Panc1 (cell line): ENCODE results near the gene ABHD16B. TPM values are rescaled to one million over a fixed set of nuclear protein-coding genes. Genes with fewer than 3 reads are reported as not detected.
A peak's percentile ranks its signal among the peaks of the same experiment; 100 is the strongest.
"Not testable (repeated sequence)": the region's sequence is repeated elsewhere in the genome, so short reads cannot be mapped to it uniquely, and the experiment has no call there.

Experiments used
- ATAC-seq: fragments of 200-7000 bp; cut with Tn5 transposase; 2 replicates; pipeline ENCODE4 v1.9.1; 2020; ENCODE audit warnings: mild to moderate bottlenecking, moderate library complexity
- BruUV-seq: library from RNA; stranded (reverse); fragments of 400-500 nt; replicated peaks from 2 replicates; lab custom pipeline; 2021; lab: Mats Ljungman, UMichigan
- CTCF ChIA-PET: fragments of 300-600 bp; sonication (Branson Sonifier 250); formaldehyde crosslinking; loops from one replicate; lab custom pipeline; 2022; ENCODE audit warnings: antibody characterized with exemption; lab: Charles Lee
- POLR2A ChIA-PET: fragments of 300-600 bp; sonication (Branson Sonifier 250); formaldehyde crosslinking; loops from one replicate; lab custom pipeline; 2022; ENCODE audit warnings: antibody characterized with exemption; lab: Charles Lee
- DNase-seq: peaks from one replicate; pipeline ENCODE4 v3.0.0-alpha.2; 2010; ENCODE audit warnings: low read depth, low spot score
- H3K27ac ChIP-seq: 2 replicates; pipeline ENCODE4 v1.5.1; 2011; ENCODE audit warnings: mild to moderate bottlenecking, low read length, inconsistent platforms
- H3K27me3 ChIP-seq: fragments of 200-500 bp; sonication (Bioruptor generic); 2 replicates; pipeline ENCODE4 v1.6.0; 2014; ENCODE audit warnings: low read length, inconsistent platforms; ENCODE audit not compliant: control insufficient read depth, insufficient read depth
- H3K36me3 ChIP-seq: fragments of 200-500 bp; sonication (Bioruptor generic); 2 replicates; pipeline ENCODE4 v1.5.1; 2014; ENCODE audit warnings: inconsistent platforms, mild to moderate bottlenecking, low read length, moderate library complexity; ENCODE audit not compliant: control insufficient read depth, insufficient read depth
- H3K4me1 ChIP-seq: 2 replicates; pipeline ENCODE4 v1.5.1; 2011; ENCODE audit warnings: inconsistent platforms, mild to moderate bottlenecking, low read length, moderate library complexity; ENCODE audit not compliant: control insufficient read depth, insufficient read depth
- H3K4me3 ChIP-seq, 2 experiments: 2 replicates each; pipeline ENCODE4 v1.5.1; 2011 to 2012; ENCODE audit warnings: low read depth in 2 of 2, low read length in 2 of 2, mild to moderate bottlenecking in 2 of 2, inconsistent platforms in 1 of 2, moderate library complexity in 1 of 2
- H3K9me3 ChIP-seq: fragments of 200-500 bp; sonication (Bioruptor generic); 2 replicates; pipeline ENCODE4 v1.5.1; 2014; ENCODE audit warnings: low read depth, mild to moderate bottlenecking, inconsistent platforms, low read length, moderate library complexity; ENCODE audit not compliant: control insufficient read depth, insufficient read depth
- CTCF ChIP-seq: fragments of 450-650 bp; IDR thresholded peaks from 2 replicates; pipeline ENCODE4 v1.5.1; 2017; ENCODE audit warnings: mild to moderate bottlenecking
- POLR2AphosphoS5 ChIP-seq: IDR thresholded peaks from 2 replicates; pipeline ENCODE4 v1.6.1; 2012; ENCODE audit warnings: mild to moderate bottlenecking, low read depth, low read length, moderate library complexity
- REST ChIP-seq, 2 experiments: IDR thresholded peaks; 2 replicates each; pipeline ENCODE4 v1.6.1; 2011 to 2012; ENCODE audit warnings: low read depth in 2 of 2, control low read depth in 1 of 2, low read length in 1 of 2, mild to moderate bottlenecking in 1 of 2, moderate library complexity in 1 of 2; ENCODE audit not compliant: insufficient read depth in 1 of 2
- SIN3A ChIP-seq: IDR thresholded peaks from 2 replicates; pipeline ENCODE4 v1.6.1; 2012; ENCODE audit warnings: low read depth, mild to moderate bottlenecking, low read length, moderate library complexity, borderline replicate concordance; ENCODE audit not compliant: insufficient read depth
- TCF7L2 ChIP-seq: IDR thresholded peaks from 2 replicates; pipeline ENCODE4 v1.6.1; 2011; ENCODE audit warnings: mild to moderate bottlenecking, low read depth, low read length, inconsistent platforms
- in situ Hi-C: cut with HindIII; loops from 2 replicates; pipeline ENCODE4 v1.10.0; 2016; ENCODE audit warnings: low sequenced_read_pairs, low pct_unique_long_range_greater_than_20kb
- intact Hi-C: fragments of 100-400 bp; cut with micrococcal nuclease; formaldehyde crosslinking; loops from one replicate; pipeline ENCODE4 v1.10.0; 2022; ENCODE audit not compliant: unreplicated experiment
- total RNA-seq: library from RNA; stranded (reverse); gene quantifications from one replicate; pipeline ENCODE4 v1.2.1, GENCODE V29; 2021; ENCODE audit not compliant: unreplicated experiment

The ABHD16B gene
- total RNA-seq, 1 experiment from 2014 or later: not detected

GRCh38 chr20:63868264-63868663 lies 7.0 kb downstream of the ABHD16B start:
- BruUV-seq: TSS peak; percentile 54
- no peak overlapping the region for H3K4me3 ChIP-seq
- peaks cover 3% of the 10 kb centered on the region; the same call in 1 of the 2 replicates for H3K36me3 ChIP-seq

DNA sequence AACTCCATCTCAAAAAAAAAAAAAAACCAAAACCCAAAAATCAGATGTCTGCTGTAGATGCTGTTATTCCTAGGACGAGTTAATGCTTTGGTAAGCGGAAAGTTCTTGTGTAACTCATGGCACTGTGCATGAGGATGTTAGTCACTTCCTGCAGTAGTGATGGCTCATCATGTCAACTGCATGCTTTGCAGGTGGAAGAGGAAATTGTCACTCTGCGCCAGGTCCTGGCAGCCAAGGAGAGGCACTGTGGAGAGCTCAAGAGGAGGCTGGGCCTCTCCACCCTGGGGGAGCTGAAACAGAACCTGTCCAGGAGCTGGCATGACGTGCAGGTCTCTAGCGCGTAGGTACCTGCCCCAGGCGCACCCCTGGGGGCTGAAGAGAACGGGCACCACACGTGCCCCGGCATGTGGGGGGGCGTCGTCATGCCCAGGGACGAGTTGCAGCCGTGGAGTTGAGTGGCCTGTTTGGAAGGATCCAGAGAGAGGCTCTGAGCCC lies 12.2 kb downstream of the ABHD16B start:
- peak; percentile 77 for DNase-seq
- H3K9me3 ChIP-seq: no peaks in the 10 kb centered on the region
- no peak overlapping the region for H3K4me3 ChIP-seq
- CTCF ChIA-PET: no interaction called here
- intact Hi-C loops (no loop called here), in situ Hi-C loops (no loop called here)
- H3K27me3 ChIP-seq: no peaks in the 10 kb centered on the region
- POLR2A ChIA-PET: no interaction called here
- H3K27ac ChIP-seq: no peak overlapping the region
- no peak for TF ChIP-seq TCF7L2
- no peak for TF ChIP-seq REST (IDR thresholded peaks at IDR 0.05; ENCODE audit: insufficient read depth in 1 of 2, low read depth in 2 of 2, low read length in 1 of 2)
- H3K36me3 ChIP-seq: peaks cover 10% of the 10 kb centered on the region
- ATAC-seq: peak; percentile 64; the same call in 1 of the 2 replicates
- no peaks in the 10 kb centered on the region for H3K4me1 ChIP-seq
- BruUV-seq: TSS peak; percentile 66

More at GRCh38 chr20:63868264-63868663, 7.0 kb downstream of the ABHD16B start:
- Histone ChIP-seq H3K27ac (no peak overlapping the region), H3K9me3 (no peaks in the 10 kb centered on the region), H3K4me1 (peaks cover 6% of the 10 kb centered on the region; the same call in 1 of the 2 replicates), H3K27me3 (no peaks in the 10 kb centered on the region)
- POLR2A ChIA-PET: interaction anchor here (0.6 kb wide), 1 partner anchor 116 kb away, joined by 4 read pairs; no protein-coding TSS in a partner anchor
- DNase-seq (no peak), ATAC-seq (no peak)
- CTCF ChIA-PET: no interaction called here
- TF ChIP-seq REST (IDR thresholded peaks at IDR 0.05; ENCODE audit: insufficient read depth in 1 of 2, low read depth in 2 of 2, low read length in 1 of 2) (no peak), POLR2AphosphoS5 (no peak), CTCF (no peak), SIN3A (no peak), TCF7L2 (no peak)
- in situ Hi-C loops: no loop called here
- intact Hi-C loops: no loop called here

- H3K27me3 ChIP-seq, H3K27ac ChIP-seq, H3K9me3 ChIP-seq, DNase-seq, BruUV-seq, POLR2A ChIA-PET, H3K4me1 ChIP-seq, H3K4me3 ChIP-seq, in situ Hi-C loops, H3K36me3 ChIP-seq, CTCF ChIA-PET, ATAC-seq, intact Hi-C loops: not testable (repeated sequence)
Measured at GRCh38 chr20:63874241-63874640, 12.9 kb downstream of the ABHD16B start.
